Endometrial microvascular endothelial cells (primary cell): Measurements from ENCODE around the gene PRKD1. TPM values are rescaled to one million over a fixed set of nuclear protein-coding genes. Genes with fewer than 3 reads are reported as not detected.
"Not testable (repeated sequence)": the region's sequence is repeated elsewhere in the genome, so short reads cannot be mapped to it uniquely, and the experiment has no call there.

Experiments used
- in situ Hi-C: cut with HindIII; loops from 2 replicates; pipeline ENCODE4 v1.10.0; 2017; ENCODE audit warnings: low sequenced_read_pairs, low pct_unique_long_range_greater_than_20kb; ENCODE audit errors: inconsistent ontology term
- total RNA-seq: library from RNA; depleted of rRNA; stranded (reverse); fragments of >200 nt; gene quantifications from one replicate; pipeline ENCODE4 v1.2.3, GENCODE V29; 2015; ENCODE audit errors: inconsistent ontology term

Gene PRKD1
- total RNA-seq, 1 donor from 2014 or later: 6.1 TPM

DNA sequence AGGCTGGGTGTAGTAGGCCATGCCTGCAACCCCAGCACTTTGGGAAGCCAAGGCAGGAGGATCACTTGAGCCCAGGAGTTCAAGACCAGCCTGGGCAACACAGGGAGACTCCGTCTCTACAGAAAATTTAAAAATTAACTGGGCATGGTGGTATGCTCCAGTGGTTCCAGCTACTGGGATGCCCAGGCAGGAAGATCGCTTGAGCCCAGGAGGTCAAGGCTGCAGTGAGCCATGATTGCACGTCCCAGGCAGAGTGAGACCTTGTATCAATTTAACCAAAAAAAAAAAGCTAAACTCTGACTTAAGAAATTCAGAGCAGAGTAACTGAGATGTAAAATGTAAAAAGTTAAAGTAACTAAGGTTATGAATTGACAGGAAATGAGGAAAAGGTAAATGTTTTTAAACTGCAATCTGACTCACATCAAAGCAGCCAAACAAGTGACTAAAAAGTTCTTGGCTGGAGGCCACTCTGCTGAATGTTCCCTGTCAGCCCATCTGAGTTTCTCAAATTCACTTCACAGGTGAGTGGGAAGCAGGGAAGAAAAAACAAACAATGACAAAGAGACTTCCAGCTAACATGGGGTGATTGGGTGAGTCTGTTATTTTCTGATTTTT lies 21.3 kb downstream of the PRKD1 start:
- in situ Hi-C loops: no loop called here

DNA sequence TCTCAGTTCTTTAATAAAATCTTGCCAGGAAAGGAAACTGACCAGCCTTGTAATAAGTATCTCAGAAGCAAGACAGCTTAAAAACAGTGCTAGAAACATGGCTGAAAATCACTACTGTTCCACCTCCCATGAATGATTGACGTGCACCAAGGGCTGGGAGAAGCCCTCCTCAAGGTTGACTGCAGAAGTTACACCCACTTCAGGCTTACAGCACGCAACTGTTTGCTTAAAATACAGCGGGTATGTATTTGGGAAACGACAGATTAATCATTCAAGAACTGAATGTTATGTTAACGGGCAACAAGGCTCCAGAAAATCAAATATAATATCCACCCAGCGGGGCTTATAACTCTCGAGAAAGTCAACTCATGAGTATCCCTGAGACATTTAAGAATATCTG lies 22.1 kb downstream of the PRKD1 start:
- in situ Hi-C loops: no loop called here

DNA sequence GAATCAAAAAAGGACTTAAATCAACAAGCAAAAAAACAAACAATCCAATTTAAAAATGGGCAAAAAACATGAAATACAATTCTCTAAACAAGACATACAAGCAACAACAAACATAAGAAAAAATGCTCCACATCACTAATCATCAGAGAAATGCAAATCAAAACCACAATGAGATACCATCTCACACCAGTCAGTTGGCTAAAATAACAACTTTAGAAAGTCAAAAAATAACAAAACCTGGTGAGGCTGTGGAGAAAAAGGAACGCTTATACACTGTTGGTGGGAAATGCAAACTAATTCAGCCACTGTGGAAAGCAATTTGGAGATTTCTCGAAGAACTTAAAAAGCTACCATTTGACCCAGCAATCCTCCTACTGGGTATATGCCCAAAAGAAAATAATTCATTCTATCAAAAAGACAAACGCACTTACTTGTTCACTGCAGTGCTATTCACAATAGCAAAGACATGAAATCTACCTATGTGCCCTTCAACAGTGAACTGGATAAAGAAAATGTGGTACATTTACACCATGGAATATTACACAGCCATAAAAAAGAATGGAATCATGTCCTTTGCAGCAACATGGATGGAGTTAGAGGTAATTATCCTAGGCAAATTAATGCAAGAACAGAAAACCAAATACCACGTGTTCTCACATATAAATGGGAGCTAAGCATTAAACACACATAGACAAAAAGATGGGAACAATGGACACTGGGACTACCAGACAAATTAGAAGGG lies 26.9 kb downstream of the PRKD1 start:
- in situ Hi-C loops: no loop called here

- in situ Hi-C loops: no loop called here
Measured at GRCh38 chr14:29898470-29898869, 29.2 kb downstream of the PRKD1 start.

GRCh38 chr14:29897181-29897580 lies 30.5 kb downstream of the PRKD1 start:
- in situ Hi-C loops: no loop called here

DNA sequence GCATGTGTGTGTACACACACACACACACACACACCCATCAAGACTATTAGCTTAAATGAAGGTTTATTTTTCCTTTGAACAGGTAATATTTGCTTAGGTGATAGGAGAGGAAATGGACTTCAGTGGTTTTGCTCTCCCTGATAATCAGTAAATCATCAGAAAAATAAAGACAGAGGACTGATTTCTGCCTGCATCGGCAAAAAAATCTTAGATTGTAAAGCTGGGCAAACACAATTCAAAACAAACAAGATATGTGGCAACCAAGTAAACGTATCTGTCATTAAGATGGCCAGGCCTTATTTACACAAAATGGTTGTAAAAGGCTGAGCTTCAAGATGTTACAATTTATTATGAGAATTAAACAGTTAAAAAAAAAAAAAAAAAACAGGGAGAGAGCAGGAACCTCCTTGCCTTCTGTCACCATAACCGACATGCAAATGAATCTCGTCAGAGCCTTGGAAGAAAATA lies 31.3 kb downstream of the PRKD1 start:
- in situ Hi-C loops: no loop called here

- in situ Hi-C loops: no loop called here
Measured at GRCh38 chr14:29895591-29896083, 32.0 kb downstream of the PRKD1 start.

GRCh38 chr14:29893989-29894388 lies 33.7 kb downstream of the PRKD1 start:
- in situ Hi-C loops: no loop called here

DNA sequence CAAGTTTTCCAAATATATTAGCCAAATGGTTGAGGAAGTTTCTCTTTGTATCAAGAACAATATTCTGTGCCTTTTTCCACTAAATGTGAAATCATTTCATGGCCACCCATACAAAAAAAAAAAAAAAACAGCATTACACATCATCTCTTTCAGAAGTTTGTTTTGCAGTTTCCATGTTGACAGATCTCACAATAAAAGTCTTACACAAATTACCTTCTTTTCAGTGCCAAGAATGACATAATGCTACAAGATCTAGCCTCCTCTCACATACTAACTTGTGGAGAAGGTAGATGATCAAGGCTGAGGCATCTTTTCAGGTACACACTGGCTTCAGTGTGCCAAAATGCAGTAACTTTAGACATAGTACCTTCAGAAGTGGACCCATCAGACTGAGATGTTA lies 35.3 kb downstream of the PRKD1 start:
- in situ Hi-C loops: no loop called here

DNA sequence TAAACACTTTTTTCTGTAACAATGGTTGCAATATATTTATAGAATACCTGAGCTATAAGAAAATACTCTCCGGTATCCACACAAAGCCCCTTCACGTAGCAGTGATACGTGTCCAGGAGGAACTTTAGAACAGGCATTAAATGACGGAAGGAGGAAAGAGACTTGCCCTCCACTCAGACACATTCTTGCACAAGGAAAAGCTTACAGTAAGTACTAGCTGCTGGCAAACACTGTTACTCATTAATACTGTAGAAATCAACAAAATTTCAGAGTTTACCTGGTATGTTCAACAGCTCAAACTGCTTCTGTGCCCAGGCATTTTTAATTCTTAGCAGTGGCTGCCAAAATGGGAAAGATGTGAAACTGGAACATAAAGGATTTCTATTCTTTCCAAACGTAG lies 41.7 kb downstream of the PRKD1 start:
- in situ Hi-C loops: no loop called here

DNA sequence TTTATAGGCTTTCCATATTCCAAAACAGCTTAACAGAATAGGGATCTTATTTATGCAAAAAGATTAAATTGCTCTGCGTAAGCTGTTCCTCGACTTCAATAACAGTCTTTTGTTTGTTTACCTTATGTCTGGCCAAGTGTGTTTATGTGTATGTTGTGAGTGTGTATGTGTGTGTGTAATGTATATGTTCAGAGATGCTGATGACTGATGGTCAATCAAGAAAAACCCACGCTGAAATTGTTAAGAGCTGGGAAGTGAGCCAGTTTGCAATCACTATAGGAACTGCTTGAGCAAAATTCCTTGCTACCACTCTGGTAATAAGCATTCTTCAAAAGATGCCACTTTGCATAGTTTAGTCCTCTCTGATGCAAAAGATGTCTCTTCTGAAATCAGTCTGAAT lies 59.6 kb downstream of the PRKD1 start:
- in situ Hi-C loops: no loop called here

DNA sequence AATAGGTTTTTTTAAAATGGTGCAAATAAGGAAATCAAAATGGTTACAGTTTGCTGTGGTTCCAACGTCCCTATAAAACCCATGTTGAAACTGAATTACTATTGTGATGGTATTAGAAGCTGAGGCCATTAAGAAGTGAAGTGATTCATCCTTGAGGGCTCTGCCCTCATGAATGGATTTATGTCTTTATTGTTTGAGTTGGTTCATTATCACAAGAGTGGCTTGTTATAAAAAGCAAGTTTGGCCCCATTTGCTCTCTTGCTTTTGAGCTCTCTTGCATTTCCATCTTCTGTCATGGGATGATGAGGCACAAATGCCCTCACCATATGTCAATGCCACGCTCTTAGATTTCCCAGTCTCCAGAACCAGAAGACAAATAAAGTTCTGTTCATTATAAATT lies 62.3 kb downstream of the PRKD1 start:
- in situ Hi-C loops: no loop called here

DNA sequence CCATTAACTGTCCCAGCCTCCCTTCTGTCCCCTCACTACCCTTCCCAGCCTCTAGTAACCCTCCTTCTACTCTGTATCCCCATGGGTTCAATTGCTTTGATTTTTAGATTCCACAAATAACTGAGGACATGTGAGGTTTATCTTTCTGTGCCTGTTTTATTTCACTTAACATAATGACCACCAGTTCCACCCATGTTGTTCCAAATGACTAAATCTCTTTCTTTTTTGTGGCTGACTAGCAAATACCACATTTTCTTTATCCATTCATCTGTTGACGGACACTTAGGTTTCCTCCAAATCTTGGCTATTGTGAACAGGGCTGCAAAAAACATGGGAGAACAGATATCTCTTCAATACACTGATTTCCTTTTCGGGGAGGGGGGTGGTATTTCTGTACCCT lies 65.7 kb downstream of the PRKD1 start:
- in situ Hi-C loops: no loop called here

GRCh38 chr14:29858299-29858698 lies 69.3 kb downstream of the PRKD1 start:
- in situ Hi-C loops: no loop called here

DNA sequence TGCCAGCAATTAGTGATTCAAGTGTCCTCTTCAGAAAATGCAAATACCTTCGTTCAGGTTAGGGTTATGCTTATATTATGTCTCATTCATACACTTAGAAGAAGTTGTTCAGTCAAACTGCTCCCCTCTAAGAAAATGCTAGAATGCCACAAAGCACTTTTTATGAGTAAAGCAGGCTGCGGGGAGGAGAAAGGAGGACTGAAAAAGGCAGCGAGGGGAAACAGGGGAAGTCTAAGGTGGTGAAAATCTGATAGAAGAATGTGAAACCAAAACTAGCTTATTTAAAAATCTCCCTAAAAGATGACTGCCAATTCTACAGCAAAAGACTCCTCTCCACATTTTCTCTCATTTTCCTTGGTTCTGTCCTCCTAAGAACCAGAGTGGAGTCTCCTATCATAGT lies 70.1 kb downstream of the PRKD1 start:
- in situ Hi-C loops: no loop called here

DNA sequence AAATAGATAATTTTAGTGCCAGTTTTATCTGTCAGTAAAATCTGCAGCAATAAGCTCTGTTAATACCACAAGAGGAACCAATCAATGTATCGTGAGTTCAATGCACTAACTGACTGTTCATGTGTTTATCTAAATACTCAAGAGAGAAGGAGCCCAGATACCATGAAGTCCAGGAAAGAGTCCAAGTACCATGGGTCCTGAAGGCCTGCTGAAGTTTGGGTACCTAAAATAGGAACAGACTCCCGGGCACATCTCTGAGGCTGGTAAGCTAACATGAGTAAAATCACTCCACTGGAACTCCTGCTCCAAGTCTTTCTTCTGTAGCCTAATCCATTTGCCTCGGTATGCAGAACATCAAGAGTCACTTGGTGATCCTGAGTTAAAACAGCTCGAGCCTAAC lies 71.1 kb downstream of the PRKD1 start:
- in situ Hi-C loops: no loop called here

GRCh38 chr14:29853691-29854090 lies 74.0 kb downstream of the PRKD1 start:
- in situ Hi-C loops: not testable (repeated sequence)

DNA sequence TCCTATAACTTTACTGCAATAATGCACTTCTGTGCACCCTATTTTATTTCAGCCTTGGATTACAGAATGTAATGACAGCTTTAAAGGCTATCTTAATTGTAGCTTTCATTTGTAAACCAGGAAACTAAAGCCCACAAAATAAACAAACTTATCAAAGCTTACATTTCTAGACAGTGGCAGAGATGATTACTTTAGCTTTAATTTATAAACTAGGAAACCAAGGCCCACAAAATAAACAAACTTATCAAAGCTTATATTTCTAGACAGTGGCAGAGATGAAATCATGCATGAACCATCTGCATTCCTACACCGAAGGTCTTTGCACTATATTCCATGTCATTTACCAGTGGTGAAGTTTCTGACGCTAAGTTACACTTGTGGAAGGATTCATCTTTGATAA lies 74.4 kb downstream of the PRKD1 start:
- in situ Hi-C loops: no loop called here

DNA sequence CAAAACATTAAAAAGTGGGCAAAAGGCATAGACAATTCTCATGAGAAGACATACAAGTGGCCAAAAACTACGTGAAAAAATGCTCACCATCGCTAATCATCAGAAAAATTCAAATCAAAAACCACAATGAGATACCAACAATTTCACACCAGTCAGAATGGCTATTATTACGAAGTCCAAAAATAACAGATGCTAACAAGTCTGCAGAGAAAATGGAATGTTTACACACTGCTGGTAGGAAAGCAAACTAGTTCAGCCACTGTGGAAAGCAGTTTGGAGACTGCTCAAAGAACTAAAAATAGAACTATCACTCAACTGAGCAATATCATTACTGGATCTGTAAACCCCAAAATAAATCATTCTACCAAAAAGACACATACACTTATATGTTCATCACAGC lies 76.2 kb downstream of the PRKD1 start:
- in situ Hi-C loops: no loop called here

- in situ Hi-C loops: no loop called here
Measured at GRCh38 chr14:29847056-29847380, 80.6 kb downstream of the PRKD1 start.
